H1 (cell line): ENCODE measurements around the gene NT5C1A. TPM values are rescaled to one million over a fixed set of nuclear protein-coding genes. Genes with fewer than 3 reads are reported as not detected.

Experiments
- CTCF ChIA-PET: fragments of 300-600 bp; sonication (Branson Sonifier 250); formaldehyde crosslinking; loops from one replicate; lab custom pipeline; 2021; ENCODE audit not compliant: partially characterized antibody; lab: Charles Lee
- POLR2A ChIA-PET: fragments of 300-600 bp; sonication (Branson Sonifier 250); formaldehyde crosslinking; loops from one replicate; lab custom pipeline; 2021; ENCODE audit warnings: inconsistent platforms; ENCODE audit not compliant: partially characterized antibody; lab: Charles Lee
- DNase-seq, 2 experiments: peaks; one replicate each; pipeline versions ENCODE4 v3.0.0 to v3.0.0-alpha.2; 2010 to 2022; ENCODE audit warnings: low spot score in 2 of 2, low read depth in 1 of 2, mixed read lengths in 1 of 2
- FAIRE-seq: peaks from 2 replicates; lab custom pipeline; 2011; peaks lifted over from hg19 to GRCh38; lab: Jason Lieb, UNC
- H2AFZ ChIP-seq: 2 replicates; pipeline ENCODE4 v1.8.1; 2012; ENCODE audit warnings: low read length, inconsistent platforms
- H2AK5ac ChIP-seq: 2 replicates; pipeline ENCODE4 v1.6.1; 2013; ENCODE audit warnings: low read depth, low read length
- H2BK120ac ChIP-seq: replicated peaks from 2 replicates; pipeline ENCODE3; 2013; ENCODE audit warnings: low read depth, low read length, inconsistent platforms
- H2BK12ac ChIP-seq: 2 replicates; pipeline ENCODE4 v1.6.1; 2013; ENCODE audit warnings: low read depth, low read length
- H2BK15ac ChIP-seq: 2 replicates; pipeline ENCODE4 v1.6.1; 2013; ENCODE audit warnings: low read length
- H2BK20ac ChIP-seq: 2 replicates; pipeline ENCODE4 v1.6.1; 2013; ENCODE audit warnings: low read length
- H2BK5ac ChIP-seq: 2 replicates; pipeline ENCODE4 v1.6.1; 2013; ENCODE audit warnings: low read depth, low read length
- H3K14ac ChIP-seq: 2 replicates; pipeline ENCODE4 v1.6.1; 2013; ENCODE audit warnings: inconsistent platforms; ENCODE audit not compliant: insufficient read length
- H3K18ac ChIP-seq: 2 replicates; pipeline ENCODE4 v1.6.1; 2013; ENCODE audit warnings: low read length; ENCODE audit errors: extremely low read depth
- H3K23ac ChIP-seq: 2 replicates; pipeline ENCODE4 v1.6.1; 2013; ENCODE audit warnings: inconsistent platforms; ENCODE audit not compliant: insufficient read length
- H3K23me2 ChIP-seq: 2 replicates; pipeline ENCODE4 v1.6.1; 2013; ENCODE audit warnings: low read depth, low read length
- H3K27ac ChIP-seq: 2 replicates; pipeline ENCODE4 v1.6.1; 2011; ENCODE audit warnings: low read depth, low read length, inconsistent platforms
- H3K27me3 ChIP-seq, 4 experiments: replicated peaks in 1 of 4; 1 replicate in 1 of 4; 2 replicates in 3 of 4; pipeline versions ENCODE4 v1.6.1 to v1.8.1; 2011 to 2013; ENCODE audit warnings: low read length in 3 of 4, mild to moderate bottlenecking in 3 of 4, inconsistent platforms in 2 of 4, mixed read lengths in 2 of 4, moderate library complexity in 1 of 4; ENCODE audit not compliant: control insufficient read depth in 3 of 4, insufficient read depth in 3 of 4; ENCODE audit errors: extremely low read depth in 1 of 4
- H3K36me3 ChIP-seq, 4 experiments: 2 replicates each; pipeline versions ENCODE4 v1.6.1 to v1.8.1; 2011 to 2013; ENCODE audit warnings: mild to moderate bottlenecking in 4 of 4, low read length in 3 of 4, moderate library complexity in 2 of 4, control low read depth in 1 of 4, inconsistent platforms in 1 of 4; ENCODE audit not compliant: insufficient read depth in 4 of 4, control insufficient read depth in 2 of 4
- H3K4ac ChIP-seq: replicated peaks from 2 replicates; pipeline ENCODE3; 2013; ENCODE audit warnings: low read length, low read depth, mixed read lengths, inconsistent platforms; ENCODE audit not compliant: insufficient read length
- H3K4me1 ChIP-seq, 4 experiments: replicated peaks in 1 of 4; 1 replicate in 1 of 4; 2 replicates in 3 of 4; pipeline versions ENCODE4 v1.6.1 to v1.8.1; 2011 to 2013; ENCODE audit warnings: low read length in 3 of 4, inconsistent platforms in 2 of 4, mixed read lengths in 1 of 4; ENCODE audit not compliant: insufficient read depth in 4 of 4, control insufficient read depth in 3 of 4
- H3K4me2 ChIP-seq, 2 experiments: 2 replicates each; pipeline versions ENCODE4 v1.6.1 to v1.8.1; 2011 to 2013; ENCODE audit warnings: low read depth in 2 of 2, low read length in 2 of 2, control low read depth in 1 of 2, inconsistent platforms in 1 of 2, mild to moderate bottlenecking in 1 of 2; ENCODE audit not compliant: insufficient read depth in 1 of 2
- H3K4me3 ChIP-seq, 4 experiments: fragments of 200-600, 300-600 bp in 1 of 4; sonication (generic), shearing (Covaris generic), sonication (Bioruptor Twin) in 1 of 4; 2 replicates each; pipeline versions ENCODE4 v1.5.1 to v1.8.1; 2011 to 2016; ENCODE audit warnings: low read length in 4 of 4, low read depth in 3 of 4, control low read depth in 2 of 4, inconsistent platforms in 2 of 4, mild to moderate bottlenecking in 2 of 4, mixed read lengths in 1 of 4, moderate library complexity in 1 of 4; ENCODE audit not compliant: insufficient read depth in 2 of 4; ENCODE audit errors: extremely low read depth in 1 of 4
- H3K56ac ChIP-seq: replicated peaks from 2 replicates; pipeline ENCODE3; 2013; ENCODE audit warnings: low read depth, mild to moderate bottlenecking, mixed read lengths, low read length, inconsistent platforms; ENCODE audit not compliant: insufficient read length
- H3K79me1 ChIP-seq: 2 replicates; pipeline ENCODE4 v1.6.1; 2013; ENCODE audit warnings: low read depth, low read length, control low read depth
- H3K79me2 ChIP-seq, 2 experiments: 2 replicates each; pipeline versions ENCODE4 v1.6.1 to v1.8.1; 2012 to 2013; ENCODE audit warnings: low read length in 2 of 2, mild to moderate bottlenecking in 2 of 2, inconsistent platforms in 1 of 2; ENCODE audit not compliant: insufficient read depth in 2 of 2, control insufficient read depth in 1 of 2
- H3K9ac ChIP-seq, 4 experiments: replicated peaks in 1 of 4; 1 replicate in 1 of 4; 2 replicates in 3 of 4; pipeline versions ENCODE4 v1.6.1 to v1.8.1; 2011 to 2013; ENCODE audit warnings: low read depth in 3 of 4, low read length in 3 of 4, control low read depth in 2 of 4, mild to moderate bottlenecking in 2 of 4, moderate library complexity in 2 of 4, inconsistent platforms in 1 of 4; ENCODE audit errors: extremely low read depth in 1 of 4
- H3K9me3 ChIP-seq, 2 experiments: 2 replicates each; pipeline versions ENCODE4 v1.6.1 to v1.8.1; 2012 to 2013; ENCODE audit warnings: mild to moderate bottlenecking in 2 of 2, moderate library complexity in 2 of 2, control low read depth in 1 of 2, inconsistent platforms in 1 of 2, low read depth in 1 of 2, low read length in 1 of 2, mixed read lengths in 1 of 2; ENCODE audit not compliant: insufficient read depth in 2 of 2
- H4K20me1 ChIP-seq, 2 experiments: replicated peaks in 1 of 2; 2 replicates each; pipeline versions ENCODE3 to v1.8.1; 2011 to 2013; ENCODE audit warnings: inconsistent platforms in 2 of 2, low read length in 2 of 2, mild to moderate bottlenecking in 1 of 2; ENCODE audit not compliant: insufficient read depth in 2 of 2, control insufficient read depth in 1 of 2
- H4K5ac ChIP-seq: 2 replicates; pipeline ENCODE4 v1.6.1; 2013; ENCODE audit warnings: low read length, low read depth, mixed read lengths, inconsistent platforms; ENCODE audit not compliant: insufficient read length
- H4K8ac ChIP-seq: 2 replicates; pipeline ENCODE4 v1.8.0; 2013; ENCODE audit warnings: mild to moderate bottlenecking, moderate library complexity, low read length, inconsistent platforms; ENCODE audit not compliant: insufficient read depth; ENCODE audit errors: extremely low read depth
- H4K91ac ChIP-seq: replicated peaks from 2 replicates; pipeline ENCODE3; 2013; ENCODE audit warnings: low read length, mixed read lengths, inconsistent platforms; ENCODE audit not compliant: insufficient read length
- CTBP2 ChIP-seq: IDR thresholded peaks from 2 replicates; pipeline ENCODE4 v1.7.0; 2011; ENCODE audit warnings: borderline replicate concordance, mild to moderate bottlenecking, moderate library complexity, mixed read lengths, low read length; ENCODE audit not compliant: insufficient read depth, insufficient read length
- FOSL1 ChIP-seq: IDR thresholded peaks from 2 replicates; pipeline ENCODE4 v1.6.1; 2011; ENCODE audit warnings: mild to moderate bottlenecking, low read depth, low read length, moderate library complexity; ENCODE audit not compliant: insufficient read depth
- WGBS, 2 experiments: shearing (Covaris generic) in 1 of 2; methylation state at CpG; one replicate each; pipeline versions ENCODE4 v1.1.6 to v1.1.7; 2013 to 2015; ENCODE audit warnings: low lambda C conversion rate in 2 of 2, mixed read lengths in 2 of 2, inconsistent platforms in 1 of 2, low coverage in 1 of 2, missing lambda C conversion rate in 1 of 2; ENCODE audit not compliant: insufficient replicate concordance in 2 of 2, insufficient coverage in 1 of 2, insufficient read length in 1 of 2; ENCODE audit errors: extremely low coverage in 1 of 2, missing lambda C conversion rate in 1 of 2; 5-methylcytosine and 5-hydroxymethylcytosine counted together
- polyA plus RNA-seq, 7 experiments: library from polyadenylated mRNA; depleted of rRNA in 3 of 7; stranded (reverse) in 5 of 7; unstranded in 2 of 7; fragments of >200 nt in 5 of 7; fragments of 200-250 nt in 2 of 7; gene quantifications; 1 replicate in 5 of 7; 2 replicates in 1 of 7; 4 replicates in 1 of 7; pipeline versions ENCODE4 v1.2.1 to v1.2.3, GENCODE V29; 2011 to 2013; ENCODE audit warnings: missing spikeins in 2 of 7, mixed read lengths in 2 of 7
- total RNA-seq: library from RNA; stranded (reverse); fragmentation: NEBNext Ultra II Directional; extraction: Animal tissue kit (Norgen Biotek cat#: 25700); gene quantifications from 2 replicates; pipeline ENCODE4 v1.2.1, GENCODE V29; 2021

The NT5C1A gene
- total and polyA plus RNA-seq, 2 of the 8 experiments (the other 6 are each of a cell fraction or from before 2014, with no cell fraction given): not detected

DNA sequence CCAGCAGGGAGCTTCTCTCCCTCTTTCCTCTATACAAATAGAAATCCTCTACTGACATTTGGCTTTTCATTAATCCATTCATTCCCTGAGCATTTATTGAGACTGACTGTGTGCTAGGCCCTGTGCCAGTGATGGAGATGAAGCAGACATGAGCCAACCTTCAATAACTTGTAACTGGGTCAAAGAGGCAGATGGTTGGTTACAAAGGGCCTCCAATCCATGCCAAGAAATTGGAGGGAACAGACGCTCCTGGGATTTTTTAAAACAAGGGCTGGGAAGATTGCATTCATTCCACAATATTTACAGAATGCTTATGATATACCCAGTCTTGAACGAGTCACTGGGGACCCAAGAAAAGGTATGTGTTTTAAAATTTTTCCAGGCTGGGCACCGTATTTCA, 13.2 kb upstream of the NT5C1A start:
- Histone ChIP-seq H3K79me1 (no peaks in the 10 kb centered on the region), H3K18ac (no peak overlapping the region), H2BK120ac (no peak overlapping the region), H3K9me3 (no peaks in the 10 kb centered on the region), H3K4me1 (peaks cover 0 to 5% (median 1%) of the 10 kb centered on the region in 4 experiments; a peak in 2 of 7 replicates), H3K4ac (no peak overlapping the region), H3K56ac (no peak overlapping the region), H4K20me1 (peaks cover 0 to 7% of the 10 kb centered on the region in 2 experiments), H3K23ac (no peak overlapping the region), H2BK15ac (no peak overlapping the region), H3K36me3 (no peaks in the 10 kb centered on the region), H2BK5ac (no peak overlapping the region), H3K27me3 (peaks cover 78 to 96% (median 92%) of the 10 kb centered on the region in 4 experiments), H3K9ac (no peak overlapping the region), H2BK20ac (no peak overlapping the region), H4K8ac (no peak overlapping the region), H3K23me2 (no peaks in the 10 kb centered on the region; the same call in 1 of the 2 replicates), H2BK12ac (no peak overlapping the region), H2AFZ (no peak overlapping the region), H4K91ac (no peak overlapping the region), H3K79me2 (no peaks in the 10 kb centered on the region), H4K5ac (no peak overlapping the region), H3K4me3 (no peak overlapping the region), H3K4me2 (no peak overlapping the region), H3K14ac (no peak overlapping the region), H2AK5ac (no peak overlapping the region), H3K27ac (no peak overlapping the region)
- POLR2A ChIA-PET: interaction anchor here (1.2 to 2.3 kb wide), 3 partner anchors 9 to 16 kb away, joined by 3 to 9 read pairs (median 5); no protein-coding TSS in a partner anchor
- FAIRE-seq (no peak), DNase-seq (no peak)
- 88% methylated on average over 3 of the region's 3 CpGs; no CpG with 5 or more reads in 1 of the 2 experiments for WGBS, 2 experiments
- TF ChIP-seq CTBP2 (no peak), FOSL1 (no peak)
- CTCF ChIA-PET: interaction anchor here (0.7 to 3.4 kb wide), 6 partner anchors 10 to 31 kb away, joined by 3 to 28 read pairs (median 4); partner anchors contain the start of gene NT5C1A
